ENCODE results near the gene RNF213.

DNA sequence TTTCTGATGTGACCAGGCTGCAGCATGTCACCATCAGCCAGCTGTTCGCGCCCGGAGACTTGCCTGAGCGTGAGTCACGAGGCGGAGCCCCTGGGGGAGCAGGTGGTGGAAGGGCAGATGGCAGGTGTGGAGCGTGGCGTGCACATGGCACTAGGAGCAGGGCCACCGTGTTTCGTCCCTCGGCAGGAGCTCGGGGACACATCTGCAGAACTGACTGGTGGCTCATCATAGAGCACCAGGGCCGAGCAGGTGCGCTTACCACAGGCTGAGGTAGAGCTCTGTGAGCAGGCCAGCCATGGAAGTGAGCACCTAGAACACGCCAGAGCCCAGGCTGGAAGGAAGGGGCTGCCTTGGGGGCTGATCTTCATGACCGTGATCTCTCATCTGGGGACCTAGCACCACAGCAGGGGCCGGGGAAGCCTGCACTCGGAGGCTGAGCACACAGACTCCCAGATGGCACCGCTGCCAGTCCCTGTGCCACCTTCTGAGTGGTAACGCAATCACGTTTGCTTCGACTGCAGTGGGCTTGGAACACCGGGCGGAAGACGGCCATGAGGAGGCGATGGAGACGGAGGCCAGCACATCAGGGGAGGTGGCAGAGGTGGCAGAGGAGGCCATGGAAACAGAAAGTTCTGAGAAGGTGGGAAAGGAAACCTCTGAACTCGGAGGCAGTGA is 92.5 kb downstream of the RNF213 start:
- TF ChIP-seq, protein P1, sequence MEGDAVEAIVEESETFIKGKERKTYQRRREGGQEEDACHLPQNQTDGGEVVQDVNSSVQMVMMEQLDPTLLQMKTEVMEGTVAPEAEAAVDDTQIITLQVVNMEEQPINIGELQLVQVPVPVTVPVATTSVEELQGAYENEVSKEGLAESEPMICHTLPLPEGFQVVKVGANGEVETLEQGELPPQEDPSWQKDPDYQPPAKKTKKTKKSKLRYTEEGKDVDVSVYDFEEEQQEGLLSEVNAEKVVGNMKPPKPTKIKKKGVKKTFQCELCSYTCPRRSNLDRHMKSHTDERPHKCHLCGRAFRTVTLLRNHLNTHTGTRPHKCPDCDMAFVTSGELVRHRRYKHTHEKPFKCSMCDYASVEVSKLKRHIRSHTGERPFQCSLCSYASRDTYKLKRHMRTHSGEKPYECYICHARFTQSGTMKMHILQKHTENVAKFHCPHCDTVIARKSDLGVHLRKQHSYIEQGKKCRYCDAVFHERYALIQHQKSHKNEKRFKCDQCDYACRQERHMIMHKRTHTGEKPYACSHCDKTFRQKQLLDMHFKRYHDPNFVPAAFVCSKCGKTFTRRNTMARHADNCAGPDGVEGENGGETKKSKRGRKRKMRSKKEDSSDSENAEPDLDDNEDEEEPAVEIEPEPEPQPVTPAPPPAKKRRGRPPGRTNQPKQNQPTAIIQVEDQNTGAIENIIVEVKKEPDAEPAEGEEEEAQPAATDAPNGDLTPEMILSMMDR (IDR thresholded peaks at IDR 0.05; ENCODE audit: low read length): no peak
- no peak for TF ChIP-seq EZH2 (IDR thresholded peaks at IDR 0.05; ENCODE audit: borderline replicate concordance, low read length)
